Measurements from ENCODE around the gene ASMTL.

- TF ChIP-seq, protein P1, sequence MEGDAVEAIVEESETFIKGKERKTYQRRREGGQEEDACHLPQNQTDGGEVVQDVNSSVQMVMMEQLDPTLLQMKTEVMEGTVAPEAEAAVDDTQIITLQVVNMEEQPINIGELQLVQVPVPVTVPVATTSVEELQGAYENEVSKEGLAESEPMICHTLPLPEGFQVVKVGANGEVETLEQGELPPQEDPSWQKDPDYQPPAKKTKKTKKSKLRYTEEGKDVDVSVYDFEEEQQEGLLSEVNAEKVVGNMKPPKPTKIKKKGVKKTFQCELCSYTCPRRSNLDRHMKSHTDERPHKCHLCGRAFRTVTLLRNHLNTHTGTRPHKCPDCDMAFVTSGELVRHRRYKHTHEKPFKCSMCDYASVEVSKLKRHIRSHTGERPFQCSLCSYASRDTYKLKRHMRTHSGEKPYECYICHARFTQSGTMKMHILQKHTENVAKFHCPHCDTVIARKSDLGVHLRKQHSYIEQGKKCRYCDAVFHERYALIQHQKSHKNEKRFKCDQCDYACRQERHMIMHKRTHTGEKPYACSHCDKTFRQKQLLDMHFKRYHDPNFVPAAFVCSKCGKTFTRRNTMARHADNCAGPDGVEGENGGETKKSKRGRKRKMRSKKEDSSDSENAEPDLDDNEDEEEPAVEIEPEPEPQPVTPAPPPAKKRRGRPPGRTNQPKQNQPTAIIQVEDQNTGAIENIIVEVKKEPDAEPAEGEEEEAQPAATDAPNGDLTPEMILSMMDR (conservative IDR thresholded peaks at IDR 0.05) = no peak
- no peak for TF ChIP-seq EZH2 (IDR thresholded peaks at IDR 0.05; ENCODE audit: low read depth)
Measured at GRCh38 chrX:1395646-1396216, 57.0 kb downstream of the ASMTL start.

All from PC-9 (cell line).